SIG-M5 treated with dmso at 0.1 percent for 504 hours (cell line): Measurements from ENCODE around the gene E2F4.
A peak's percentile ranks its signal among the peaks of the same experiment; 100 is the strongest.

Source experiments
- DNase-seq: peaks from one replicate; lab custom pipeline; 2025; ENCODE audit not compliant: unreplicated experiment; lab: John Stamatoyannopoulos, UW

E2F4 gene

GRCh38 chr16:67173808-67174705 is 17.9 kb upstream of the E2F4 start:
- DNase-seq = peak; percentile 66

GRCh38 chr16:67174706-67175231 is 17.2 kb upstream of the E2F4 start:
- no peak for DNase-seq

GRCh38 chr16:67176662-67177061 is 15.3 kb upstream of the E2F4 start:
- DNase-seq = no peak

GRCh38 chr16:67177743-67178699 is 13.9 kb upstream of the E2F4 start:
- peak; percentile 40 for DNase-seq

- no peak for DNase-seq
Measured at GRCh38 chr16:67179421-67180080, 12.4 kb upstream of the E2F4 start.

- no peak for DNase-seq
Measured at GRCh38 chr16:67180166-67180565, 11.8 kb upstream of the E2F4 start.

GRCh38 chr16:67181346-67181745 is 10.6 kb upstream of the E2F4 start:
- DNase-seq = no peak

- no peak for DNase-seq
Measured at GRCh38 chr16:67182288-67182687, 9.7 kb upstream of the E2F4 start.

- no peak for DNase-seq
Measured at GRCh38 chr16:67183284-67183626, 8.7 kb upstream of the E2F4 start.

GRCh38 chr16:67183627-67184452 is 8.1 kb upstream of the E2F4 start, which contains the start of gene MATCAP1:
TSS of gene MATCAP1 (minus strand) at chr16:67183963. CDS start at chr16:67180610, 3,353 bp downstream.
- peak; percentile 99 for DNase-seq

GRCh38 chr16:67184453-67184994 is 7.4 kb upstream of the E2F4 start:
- DNase-seq = no peak

GRCh38 chr16:67184995-67185650 is 6.8 kb upstream of the E2F4 start:
- DNase-seq = peak; percentile 71

GRCh38 chr16:67185651-67186134 is 6.3 kb upstream of the E2F4 start:
- no peak for DNase-seq

GRCh38 chr16:67186550-67186950 is 5.4 kb upstream of the E2F4 start:
- no peak for DNase-seq

GRCh38 chr16:67187175-67187890 is 4.6 kb upstream of the E2F4 start:
- no peak for DNase-seq

GRCh38 chr16:67188323-67188722 is 3.6 kb upstream of the E2F4 start:
- DNase-seq = no peak

GRCh38 chr16:67188798-67189197 is 3.2 kb upstream of the E2F4 start:
- DNase-seq = no peak

- no peak for DNase-seq
Measured at GRCh38 chr16:67190041-67190440, 1.9 kb upstream of the E2F4 start, which contains the start of gene EXOC3L1. TSS of gene EXOC3L1 (minus strand) at chr16:67190136. CDS start at chr16:67189676, 460 bp downstream.
